HG03520 (cell line): Measurements from ENCODE around the gene ZDHHC22.

Experiments used
- ATAC-seq: cut with Tn5 transposase; IDR thresholded peaks from one replicate; pipeline ENCODE4 v1.9.1; 2021; ENCODE audit warnings: mild to moderate bottlenecking, moderate library complexity; ENCODE audit not compliant: unreplicated experiment

The ZDHHC22 gene

GRCh38 chr14:77158175-77158881 lies 16.7 kb upstream of the ZDHHC22 start:
- no peak for ATAC-seq

DNA sequence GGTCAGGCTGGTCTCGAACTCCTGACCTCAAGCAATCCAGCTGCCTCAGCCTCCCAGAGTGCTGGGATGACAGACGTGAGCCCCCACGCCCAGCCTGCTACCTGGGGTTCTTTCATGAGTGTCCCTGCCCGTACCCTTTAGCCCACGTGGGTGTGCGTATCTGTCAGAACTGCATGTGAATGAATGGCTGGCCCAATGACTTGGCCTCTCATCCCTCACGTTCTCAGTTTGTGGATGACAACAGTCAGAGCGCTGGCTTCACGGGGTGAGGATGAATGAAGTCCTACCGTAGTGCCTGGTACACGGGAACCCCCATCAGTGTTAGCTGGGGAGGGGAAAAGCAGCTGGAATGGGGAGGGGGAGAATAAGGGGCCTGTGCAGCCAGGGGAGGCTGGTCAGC lies 16.1 kb upstream of the ZDHHC22 start:
- no peak for ATAC-seq

DNA sequence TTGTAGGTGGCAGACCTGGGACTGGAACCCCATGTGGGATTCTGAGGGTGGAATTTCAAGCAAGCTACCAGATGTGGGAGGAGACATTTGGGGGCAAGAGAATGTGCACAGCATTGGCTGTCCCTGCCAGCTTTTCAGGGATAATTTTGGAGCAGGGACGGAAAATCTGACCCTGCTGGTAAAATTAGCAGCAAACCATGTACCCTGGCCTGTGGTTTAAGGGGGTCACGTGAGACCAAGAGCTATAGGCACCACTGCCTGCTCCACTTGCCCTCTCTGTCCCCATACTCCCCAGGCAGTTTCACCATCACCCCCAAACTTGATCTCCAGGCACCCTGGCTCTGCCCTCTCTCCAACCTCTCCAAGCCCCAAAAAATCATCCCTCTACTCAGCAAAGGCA lies 13.5 kb upstream of the ZDHHC22 start:
- ATAC-seq = no peak

DNA sequence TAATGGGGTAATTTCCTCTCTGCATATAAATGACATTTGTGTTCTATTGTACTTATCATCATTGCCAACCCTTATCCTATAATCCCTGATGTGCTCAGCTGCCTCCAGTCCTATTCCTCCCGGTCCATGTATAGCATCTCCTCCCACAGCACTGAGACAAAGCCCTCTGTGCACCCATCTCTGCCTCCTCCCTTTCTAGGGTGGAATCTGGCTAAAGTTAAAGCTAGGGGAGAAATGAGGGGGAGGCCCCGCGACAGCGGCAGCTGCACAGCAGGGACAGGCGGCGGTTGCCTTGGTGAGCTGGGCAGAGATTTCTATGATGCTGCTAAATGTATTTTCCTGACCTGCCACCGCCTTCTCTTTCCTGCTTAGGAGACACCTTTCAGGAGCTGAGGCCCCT lies 12.8 kb upstream of the ZDHHC22 start:
- ATAC-seq = no peak

- ATAC-seq = no peak
Observed at GRCh38 chr14:77153802-77154201, 12.2 kb upstream of the ZDHHC22 start.

DNA sequence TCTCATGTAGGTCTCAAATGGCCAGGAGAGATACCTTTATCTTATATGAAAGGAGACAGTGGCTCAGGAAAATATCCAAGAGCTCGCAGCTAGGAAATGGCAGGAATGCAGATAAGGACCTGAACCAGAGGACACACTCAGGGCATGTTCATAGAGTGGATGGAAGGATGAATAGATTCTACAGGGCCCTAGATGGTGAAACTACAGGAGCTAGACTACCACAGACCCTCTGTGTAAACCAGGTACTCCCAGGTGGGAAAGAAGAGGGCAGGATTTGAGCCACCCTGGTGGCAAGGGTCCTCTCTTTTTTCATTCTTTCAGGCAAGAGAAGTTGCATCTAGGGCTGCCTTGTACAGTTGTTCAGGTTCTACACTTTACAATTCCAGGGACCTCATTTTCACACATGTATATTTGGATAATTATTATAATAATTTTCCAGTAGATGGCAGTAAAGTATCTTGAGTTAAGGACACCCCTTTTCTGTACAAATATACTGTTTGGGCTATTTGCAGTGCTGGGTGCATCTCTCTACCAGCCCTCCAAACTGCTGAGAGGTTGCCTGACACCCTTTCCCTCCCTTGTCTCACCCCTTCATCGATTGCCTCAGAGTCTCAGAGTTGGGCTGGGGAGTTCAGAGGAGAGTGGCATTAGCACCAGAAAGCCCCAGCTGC lies 10.5 kb upstream of the ZDHHC22 start:
- no peak for ATAC-seq

GRCh38 chr14:77151245-77151644 lies 9.7 kb upstream of the ZDHHC22 start:
- ATAC-seq = no peak

DNA sequence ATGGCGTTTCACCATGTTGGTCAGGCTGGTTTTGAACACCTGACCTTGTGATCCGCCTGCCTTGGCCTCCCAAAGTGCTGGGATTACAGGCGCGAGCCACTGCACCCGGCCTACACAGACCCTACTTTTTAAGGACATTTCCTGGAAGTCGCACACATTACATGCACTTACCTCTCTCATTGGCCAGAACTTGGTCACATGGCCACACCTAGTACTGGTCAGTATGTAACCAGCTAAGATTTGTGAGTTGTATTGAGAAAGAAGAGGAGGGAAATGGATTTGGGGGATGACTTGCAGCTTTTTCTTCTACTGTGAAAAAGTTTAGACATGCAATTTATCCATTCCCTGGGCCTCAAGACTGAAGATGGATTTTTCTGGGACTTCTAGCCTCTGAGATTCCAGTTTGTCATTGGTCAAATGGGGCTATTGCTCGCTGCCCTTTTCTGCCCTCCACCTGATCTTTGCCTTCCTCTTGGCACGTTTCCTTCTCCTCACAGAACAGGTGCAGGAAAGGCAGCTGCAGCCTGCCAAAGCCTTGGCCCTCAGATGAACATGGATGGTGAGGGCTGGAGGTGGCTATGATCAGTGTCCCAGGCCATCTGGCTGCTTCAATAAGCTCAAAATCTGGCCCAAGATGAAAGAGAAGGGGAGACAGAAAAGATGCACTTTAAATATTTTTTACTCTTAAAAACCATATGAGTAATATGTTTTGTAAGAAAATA lies 7.1 kb upstream of the ZDHHC22 start:
- ATAC-seq = no peak

DNA sequence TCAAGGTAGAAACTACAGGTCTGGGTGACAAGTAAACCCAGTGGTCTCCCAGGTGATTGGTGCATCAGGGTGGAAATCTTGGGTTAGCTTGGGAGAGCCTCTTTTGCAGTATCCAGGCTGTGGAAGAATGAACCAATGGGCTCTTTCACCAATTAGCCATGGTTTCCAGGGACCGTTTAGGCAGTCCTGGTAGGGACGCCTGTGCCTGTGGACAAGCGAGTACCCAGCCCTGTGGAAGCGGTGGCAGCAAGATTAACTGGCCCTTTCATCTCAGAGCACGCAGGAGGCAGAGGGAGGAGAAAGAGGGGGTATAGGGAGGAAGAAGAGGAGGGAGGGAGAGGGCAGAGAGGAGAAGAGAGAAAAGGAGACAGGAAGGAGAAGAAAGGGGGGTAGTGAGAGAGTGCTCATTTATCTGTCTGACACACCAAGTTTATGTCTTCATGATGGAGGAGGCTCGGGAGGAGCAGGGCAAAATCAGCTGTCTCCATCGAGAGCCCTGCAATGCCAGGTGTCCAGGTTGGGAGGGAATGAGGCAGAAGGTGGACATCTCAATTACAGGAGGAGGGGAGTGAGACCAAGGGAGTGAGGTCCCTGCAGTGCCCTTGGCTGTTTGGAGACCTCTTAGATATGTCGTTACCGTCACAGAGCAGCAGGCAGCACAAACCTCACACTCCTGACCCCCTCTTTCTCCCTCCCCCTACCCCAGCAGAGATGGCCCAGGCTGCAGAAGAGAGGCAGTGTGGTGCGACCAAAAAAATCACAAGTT lies 4.6 kb upstream of the ZDHHC22 start:
- ATAC-seq = no peak

DNA sequence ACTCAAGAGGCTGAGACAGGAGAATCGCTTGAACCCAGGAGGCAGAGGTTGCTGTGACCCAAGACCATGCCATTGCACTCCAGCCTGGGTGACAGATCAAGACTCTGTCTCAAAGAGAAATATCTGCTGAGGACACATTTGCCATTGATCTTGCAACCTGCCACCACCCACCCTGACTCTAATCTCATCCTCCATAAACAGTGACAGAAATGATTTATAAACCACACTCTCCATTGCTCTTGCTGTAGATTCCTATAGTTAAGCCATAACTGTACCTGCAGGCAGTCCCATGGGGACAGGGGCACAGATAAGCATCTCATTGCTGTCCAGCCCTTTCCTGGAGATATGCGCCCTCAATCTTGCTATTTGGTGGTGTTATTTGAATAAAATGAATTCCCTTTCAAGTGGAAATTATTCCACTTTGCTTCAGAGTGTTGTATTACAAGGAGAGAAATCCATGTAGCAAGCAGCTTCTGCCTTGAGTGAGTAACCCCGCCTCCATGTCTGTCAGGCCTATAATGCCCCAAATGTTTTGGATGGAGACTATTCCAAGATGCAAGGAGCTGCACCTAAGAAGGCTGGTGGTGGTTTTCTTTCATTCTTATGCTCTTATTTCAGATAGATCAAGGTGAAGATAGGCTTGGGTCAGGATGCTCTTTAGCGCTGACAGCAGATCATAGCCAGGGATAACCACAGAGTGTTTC lies 3.0 kb upstream of the ZDHHC22 start:
- no peak for ATAC-seq

- ATAC-seq = no peak
Observed at GRCh38 chr14:77143071-77143470, 1.5 kb upstream of the ZDHHC22 start.

DNA sequence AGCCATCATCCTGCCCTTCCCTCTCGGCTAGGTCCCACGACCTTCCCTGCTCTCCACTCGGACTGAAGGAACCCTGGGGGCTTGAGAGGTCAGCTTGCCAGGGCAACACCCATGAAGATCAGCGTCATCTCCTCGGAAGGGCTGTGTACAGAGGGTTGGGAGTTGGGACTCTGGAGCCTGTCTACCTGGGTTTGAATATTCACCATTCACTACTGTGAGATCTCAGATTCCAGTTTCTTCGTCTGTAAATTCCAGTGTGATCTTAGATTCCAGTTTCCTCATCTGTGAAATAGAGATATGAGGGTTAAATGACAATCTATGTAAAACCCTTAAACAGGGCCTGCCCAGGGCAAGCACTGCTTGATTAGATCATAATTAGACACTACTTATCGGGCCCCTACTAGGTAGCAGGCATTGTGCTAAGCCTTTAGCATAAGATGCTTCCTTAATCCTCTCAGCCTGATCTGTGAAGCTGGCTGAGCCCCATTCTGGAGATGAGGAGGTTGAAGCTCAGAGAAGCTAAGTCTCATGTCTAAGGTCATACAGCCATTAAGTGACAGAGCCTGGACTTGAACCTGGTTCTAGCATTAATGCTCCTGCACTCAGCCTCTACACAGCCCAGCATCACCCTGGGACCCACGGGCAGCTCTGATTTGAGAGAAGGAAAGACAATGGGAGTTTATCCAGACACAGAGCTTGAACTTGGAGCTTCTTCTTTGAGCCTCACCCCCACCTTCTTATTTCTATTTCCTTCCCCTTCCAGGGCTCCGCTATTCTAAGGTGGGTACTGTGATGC lies 612 bp upstream of the ZDHHC22 start:
- ATAC-seq = no peak

DNA sequence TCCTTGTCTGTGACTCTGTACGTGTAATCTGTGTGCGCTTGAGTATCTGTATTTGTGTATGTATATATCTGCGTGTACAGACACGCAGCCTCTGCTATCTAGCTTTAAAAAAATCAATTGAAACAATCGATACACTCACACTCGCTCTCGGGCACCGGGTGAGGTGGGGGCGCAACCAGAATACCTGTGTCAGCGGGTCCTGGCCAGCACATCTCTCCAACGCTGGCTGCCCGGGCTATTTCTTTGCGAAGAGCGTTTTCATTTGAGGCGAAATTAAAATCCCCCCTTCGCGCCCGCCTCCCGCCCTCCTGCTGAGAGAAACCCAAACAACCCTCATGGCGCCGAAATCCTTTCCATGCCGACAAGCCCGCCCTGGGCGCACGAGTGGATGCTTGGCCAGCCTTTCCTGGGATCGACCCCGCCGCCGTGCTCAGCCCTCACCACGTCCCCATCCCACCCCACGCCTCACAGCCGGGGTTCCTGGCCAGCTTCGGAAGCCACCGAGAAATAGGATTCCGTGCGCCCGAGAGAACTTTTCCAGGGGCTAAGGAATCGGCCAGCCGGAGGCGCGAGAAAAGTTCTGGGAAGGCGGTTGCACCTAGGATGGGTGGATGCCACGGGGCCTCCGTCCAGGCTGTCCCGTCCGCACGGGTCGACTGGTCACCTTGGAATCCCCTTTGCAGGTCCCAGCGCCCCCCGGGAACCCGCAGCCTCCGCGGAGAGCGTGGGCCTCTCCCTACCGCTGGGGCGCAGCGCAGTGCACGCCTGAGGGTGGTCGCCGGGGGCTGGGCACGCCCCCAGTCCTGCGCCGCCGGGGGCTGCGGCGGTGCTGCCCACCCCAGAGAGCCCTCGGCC lies 1.0 kb downstream of the ZDHHC22 start:
- ATAC-seq = no peak

DNA sequence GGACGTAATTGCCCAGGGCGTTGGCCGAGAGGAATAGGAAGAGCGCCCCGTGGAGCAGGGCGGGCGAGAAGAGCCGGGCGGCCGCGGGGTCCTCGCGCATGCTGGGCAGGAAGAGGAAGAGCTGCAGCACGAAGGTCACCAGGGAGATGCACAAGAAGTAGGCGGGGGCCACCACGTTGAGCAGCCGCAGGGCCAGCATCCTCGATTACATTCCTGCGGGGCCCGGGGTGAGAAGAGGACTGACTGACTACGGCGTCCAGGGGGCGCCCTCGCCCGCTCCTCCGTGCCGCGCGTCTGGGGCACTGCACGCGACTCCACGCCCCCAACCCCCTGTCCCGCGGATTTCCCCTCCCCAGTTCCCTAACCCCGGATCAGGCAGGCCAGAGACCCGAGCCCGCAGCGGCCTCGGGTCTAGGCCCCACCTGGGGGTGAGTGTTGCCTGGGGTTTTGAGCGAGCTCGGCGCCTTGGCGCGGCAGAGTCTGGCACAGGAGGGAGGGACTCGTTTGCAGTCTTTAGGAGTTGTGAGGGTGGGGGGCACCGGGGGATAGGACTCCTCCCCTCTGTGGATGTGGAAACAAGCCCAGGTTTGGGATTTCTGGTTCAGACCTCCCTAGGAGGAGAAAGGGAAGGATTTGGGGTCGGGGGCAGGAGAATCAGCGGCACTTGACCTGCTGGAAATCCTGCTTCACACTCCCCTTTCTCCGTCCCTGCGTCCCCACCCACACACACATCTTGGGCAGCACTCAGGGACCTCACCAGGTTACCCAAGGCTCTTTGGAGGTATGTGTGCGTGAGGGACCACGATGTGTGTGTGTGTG lies 1.8 kb downstream of the ZDHHC22 start:
- no peak for ATAC-seq

DNA sequence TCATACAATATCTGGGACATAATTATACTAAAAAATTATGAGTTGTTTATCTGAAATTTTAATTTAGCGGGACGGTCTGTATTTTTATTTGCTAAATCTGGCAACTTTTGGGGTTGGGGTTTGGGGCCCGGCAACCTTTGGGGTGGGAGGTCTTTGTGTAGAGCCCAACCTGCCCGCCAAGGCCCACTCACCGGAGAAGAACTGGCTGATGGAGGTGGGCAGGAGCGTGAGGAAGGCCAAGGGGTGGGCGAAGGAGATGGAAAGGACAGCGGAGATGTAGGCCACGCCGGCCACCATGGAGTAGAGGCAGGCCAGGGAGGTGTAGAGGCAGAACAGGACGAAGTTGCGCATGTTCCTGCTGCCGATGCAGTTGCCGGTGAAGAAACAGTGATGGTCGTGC lies 2.6 kb downstream of the ZDHHC22 start:
- no peak for ATAC-seq

GRCh38 chr14:77133720-77134338 lies 7.8 kb downstream of the ZDHHC22 start:
- no peak for ATAC-seq

- ATAC-seq = no peak
Observed at GRCh38 chr14:77131871-77132486, 9.6 kb downstream of the ZDHHC22 start.
